Measurements from ENCODE around the gene KLHDC8A.

DNA sequence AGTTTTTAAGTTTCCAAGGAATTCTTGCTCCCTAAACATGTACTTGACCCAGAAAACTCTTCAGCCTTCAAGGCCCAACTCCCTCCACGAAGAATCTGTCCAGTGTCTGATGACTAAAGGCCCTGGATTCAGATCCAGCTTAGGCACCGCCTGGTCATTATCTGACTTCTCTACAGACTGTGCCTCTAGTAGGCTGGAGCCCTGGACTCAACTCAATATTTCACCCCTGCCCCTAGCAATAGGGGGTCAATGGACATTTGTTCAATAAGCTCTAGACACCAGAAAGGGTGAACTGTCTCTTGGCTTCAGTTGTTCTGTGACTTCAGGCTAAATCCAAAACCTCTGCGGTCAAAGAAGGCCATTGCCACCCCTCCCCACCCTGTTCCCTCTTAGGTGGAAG lies 69.6 kb downstream of the KLHDC8A start:
- TF ChIP-seq, protein P1, sequence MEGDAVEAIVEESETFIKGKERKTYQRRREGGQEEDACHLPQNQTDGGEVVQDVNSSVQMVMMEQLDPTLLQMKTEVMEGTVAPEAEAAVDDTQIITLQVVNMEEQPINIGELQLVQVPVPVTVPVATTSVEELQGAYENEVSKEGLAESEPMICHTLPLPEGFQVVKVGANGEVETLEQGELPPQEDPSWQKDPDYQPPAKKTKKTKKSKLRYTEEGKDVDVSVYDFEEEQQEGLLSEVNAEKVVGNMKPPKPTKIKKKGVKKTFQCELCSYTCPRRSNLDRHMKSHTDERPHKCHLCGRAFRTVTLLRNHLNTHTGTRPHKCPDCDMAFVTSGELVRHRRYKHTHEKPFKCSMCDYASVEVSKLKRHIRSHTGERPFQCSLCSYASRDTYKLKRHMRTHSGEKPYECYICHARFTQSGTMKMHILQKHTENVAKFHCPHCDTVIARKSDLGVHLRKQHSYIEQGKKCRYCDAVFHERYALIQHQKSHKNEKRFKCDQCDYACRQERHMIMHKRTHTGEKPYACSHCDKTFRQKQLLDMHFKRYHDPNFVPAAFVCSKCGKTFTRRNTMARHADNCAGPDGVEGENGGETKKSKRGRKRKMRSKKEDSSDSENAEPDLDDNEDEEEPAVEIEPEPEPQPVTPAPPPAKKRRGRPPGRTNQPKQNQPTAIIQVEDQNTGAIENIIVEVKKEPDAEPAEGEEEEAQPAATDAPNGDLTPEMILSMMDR (IDR thresholded peaks at IDR 0.05 in 2 of 3, conservative IDR thresholded peaks at IDR 0.05 in 1 of 3; ENCODE audit: borderline replicate concordance in 1 of 3, insufficient read depth in 1 of 3, low read depth in 2 of 3, low read length in 2 of 3) = no peak
- TF ChIP-seq REST (IDR thresholded peaks at IDR 0.05; ENCODE audit: low read depth) (no peak), YY1 (IDR thresholded peaks at IDR 0.05; ENCODE audit: extremely low read depth, insufficient replicate concordance, low read depth, low read length) (no peak), EZH2 (IDR thresholded peaks at IDR 0.05) (no peak)
